Esophagus muscularis mucosa (tissue), 4 donors: ENCODE results near the gene SLC35B1. TPM values are rescaled to one million over a fixed set of nuclear protein-coding genes. Genes with fewer than 3 reads are reported as not detected.

ENCODE experiments used
- DNase-seq: peaks from one replicate; pipeline ENCODE4 v3.0.0-alpha.2; 2017; ENCODE audit errors: extremely low spot score
- H3K27ac ChIP-seq, 4 donors: fragments of 200-600 bp; sonication (generic); replicated peaks in 1 of 4; 1 replicate in 3 of 4; 2 replicates in 1 of 4; pipeline ENCODE4 v1.5.1; 2016 to 2019; ENCODE audit warnings: mild to moderate bottlenecking in 1 of 4
- H3K27me3 ChIP-seq, 4 donors: fragments of 200-600 bp; sonication (generic); one replicate each; pipeline versions ENCODE4 v1.5.1 to v1.6.0; 2016 to 2019
- H3K36me3 ChIP-seq, 4 donors: fragments of 200-600 bp; sonication (generic); one replicate each; pipeline ENCODE4 v1.5.1; 2016 to 2019
- H3K4me1 ChIP-seq, 4 donors: fragments of 200-600 bp; sonication (generic); one replicate each; pipeline ENCODE4 v1.5.1; 2016 to 2019
- H3K4me3 ChIP-seq, 4 donors: fragments of 200-600 bp; sonication (generic); 1 replicate in 2 of 4; 2 replicates in 2 of 4; pipeline ENCODE4 v1.5.1; 2016 to 2019; ENCODE audit warnings: mild to moderate bottlenecking in 4 of 4, moderate library complexity in 1 of 4
- H3K9me3 ChIP-seq, 4 donors: fragments of 200-600 bp; sonication (generic); 1 replicate in 3 of 4; 2 replicates in 1 of 4; pipeline ENCODE4 v1.5.1; 2016 to 2019
- EP300 ChIP-seq: sonication (generic); formaldehyde crosslinking; IDR thresholded peaks from one replicate; pipeline ENCODE4 v1.6.1; 2017; ENCODE audit warnings: antibody characterized with exemption
- POLR2A ChIP-seq: fragments of 450-650 bp; IDR thresholded peaks from one replicate; pipeline ENCODE4 v1.6.1; 2017; ENCODE audit warnings: antibody characterized with exemption, moderate library complexity, mild to moderate bottlenecking, low read depth
- POLR2AphosphoS5 ChIP-seq, 2 donors: sonication (generic); formaldehyde crosslinking; IDR thresholded peaks; one replicate each; pipeline ENCODE4 v1.6.1; 2017; ENCODE audit warnings: antibody characterized with exemption in 2 of 2
- WGBS: methylation state at CpG from one replicate; pipeline ENCODE4 v1.1.5; 2018; 5-methylcytosine and 5-hydroxymethylcytosine counted together
- intact Hi-C: fragments of 100-400 bp; cut with DNase I; formaldehyde crosslinking; loops from one replicate; pipeline ENCODE4 v1.15.1; 2023
- total RNA-seq, 4 donors: library from RNA; depleted of rRNA; stranded (reverse); fragments of >200 nt; gene quantifications; one replicate each; pipeline versions ENCODE4 v1.1.0 to v1.2.1, GENCODE V29; 2016
- TF ChIP-seq, protein P1 (sequence below), 3 experiments: fragments of 200-600 bp in 2 of 3; fragments of 450-650 bp in 1 of 3; sonication (generic) in 2 of 3; IDR thresholded peaks; one replicate each; pipeline ENCODE4 v1.5.1; 2017 to 2019; ENCODE audit warnings: antibody characterized with exemption in 3 of 3, mild to moderate bottlenecking in 2 of 3, moderate library complexity in 1 of 3

The SLC35B1 gene
- total RNA-seq, 4 donors from 2014 or later = 17.0 to 25.3 (median 18.4) TPM

DNA sequence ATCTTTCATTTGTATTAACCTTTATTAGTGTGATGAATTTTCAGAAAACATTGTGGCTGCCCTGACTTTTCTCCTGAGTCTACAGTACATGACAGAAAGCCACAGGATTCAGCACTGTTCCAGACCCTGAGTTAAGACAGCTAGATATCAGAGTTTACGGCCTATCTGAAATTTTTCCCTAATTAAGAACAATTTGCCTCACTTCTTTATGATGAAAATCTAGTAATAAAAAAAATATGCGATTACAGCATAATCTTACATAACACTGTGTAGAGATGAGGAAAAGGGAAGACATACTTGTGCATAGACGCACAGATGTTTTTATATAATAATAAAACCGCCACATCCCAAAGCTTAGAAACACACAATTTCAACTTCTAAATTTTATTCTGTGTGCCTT lies 37.1 kb downstream of the SLC35B1 start:
- Histone ChIP-seq H3K27ac (peak overlapping the region; percentile 53 to 99 (median 78)), H3K27me3 (no peaks in the 10 kb centered on the region), H3K4me1 (peaks cover 38 to 83% (median 73%) of the 10 kb centered on the region in 4 donors), H3K4me3 (no peak overlapping the region), H3K36me3 (peaks cover 0 to 8% (median 4%) of the 10 kb centered on the region in 4 donors), H3K9me3 (no peaks in the 10 kb centered on the region)
- intact Hi-C loops = no loop called here
- no peak for DNase-seq
- TF ChIP-seq POLR2A (no peak), POLR2AphosphoS5 (IDR thresholded peaks at IDR 0.05) (no peak), EP300 (no peak)
- TF ChIP-seq, protein P1, sequence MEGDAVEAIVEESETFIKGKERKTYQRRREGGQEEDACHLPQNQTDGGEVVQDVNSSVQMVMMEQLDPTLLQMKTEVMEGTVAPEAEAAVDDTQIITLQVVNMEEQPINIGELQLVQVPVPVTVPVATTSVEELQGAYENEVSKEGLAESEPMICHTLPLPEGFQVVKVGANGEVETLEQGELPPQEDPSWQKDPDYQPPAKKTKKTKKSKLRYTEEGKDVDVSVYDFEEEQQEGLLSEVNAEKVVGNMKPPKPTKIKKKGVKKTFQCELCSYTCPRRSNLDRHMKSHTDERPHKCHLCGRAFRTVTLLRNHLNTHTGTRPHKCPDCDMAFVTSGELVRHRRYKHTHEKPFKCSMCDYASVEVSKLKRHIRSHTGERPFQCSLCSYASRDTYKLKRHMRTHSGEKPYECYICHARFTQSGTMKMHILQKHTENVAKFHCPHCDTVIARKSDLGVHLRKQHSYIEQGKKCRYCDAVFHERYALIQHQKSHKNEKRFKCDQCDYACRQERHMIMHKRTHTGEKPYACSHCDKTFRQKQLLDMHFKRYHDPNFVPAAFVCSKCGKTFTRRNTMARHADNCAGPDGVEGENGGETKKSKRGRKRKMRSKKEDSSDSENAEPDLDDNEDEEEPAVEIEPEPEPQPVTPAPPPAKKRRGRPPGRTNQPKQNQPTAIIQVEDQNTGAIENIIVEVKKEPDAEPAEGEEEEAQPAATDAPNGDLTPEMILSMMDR (IDR thresholded peaks at IDR 0.05) = no peak
- WGBS = 67% methylated on average over 4 of the region's 4 CpGs

DNA sequence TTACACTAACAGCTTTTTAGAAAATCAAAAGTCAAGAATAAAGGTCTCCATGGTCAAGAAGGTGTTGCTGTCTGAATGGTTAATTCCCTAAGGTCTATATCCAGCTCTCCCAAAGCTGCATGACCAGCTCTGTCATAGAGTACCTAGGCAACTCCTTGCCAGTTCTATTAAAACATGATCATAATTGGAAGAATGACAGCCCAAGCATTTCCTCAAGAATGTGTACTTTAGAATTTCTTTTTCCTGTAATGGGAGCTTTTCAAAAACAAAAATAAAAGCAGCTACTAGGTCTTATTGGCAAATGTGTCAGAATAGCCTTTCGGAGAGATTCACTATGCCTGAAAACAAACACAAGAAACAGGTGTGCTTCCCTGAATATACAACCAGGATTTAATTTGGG lies 37.8 kb downstream of the SLC35B1 start:
- Histone ChIP-seq H3K4me1 (peaks cover 33 to 77% (median 67%) of the 10 kb centered on the region in 4 donors), H3K27me3 (no peaks in the 10 kb centered on the region), H3K36me3 (peaks cover 0 to 9% (median 4%) of the 10 kb centered on the region in 4 donors), H3K4me3 (no peak overlapping the region), H3K9me3 (no peaks in the 10 kb centered on the region), H3K27ac (peak overlapping the region; percentile 53 to 99 (median 78))
- TF ChIP-seq EP300 = no peak
- TF ChIP-seq, protein P1 (IDR thresholded peaks at IDR 0.05) = no peak
- TF ChIP-seq POLR2AphosphoS5 (IDR thresholded peaks at IDR 0.05) = no peak
- TF ChIP-seq POLR2A = no peak
- intact Hi-C loops = no loop called here
- WGBS = 55% methylated on average over 1 of the region's 1 CpG
- no peak for DNase-seq

DNA sequence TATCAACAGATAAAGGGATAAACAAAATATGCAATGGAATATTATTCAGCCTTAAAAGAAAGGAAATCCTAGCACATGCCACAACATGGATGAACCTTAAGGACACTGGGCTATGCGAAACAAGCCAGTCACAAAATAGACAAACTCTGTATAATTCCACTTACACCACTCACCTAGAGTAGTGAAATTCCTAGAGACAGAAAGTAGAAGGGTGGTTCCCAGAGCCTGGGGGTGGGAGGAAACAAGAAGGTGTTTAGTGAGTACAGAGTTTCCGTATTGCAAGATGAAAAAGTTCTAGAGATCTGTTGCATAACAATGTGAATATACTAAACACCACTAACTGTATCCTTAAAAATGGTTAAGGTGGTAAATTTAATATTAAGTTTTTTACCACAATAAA lies 39.9 kb downstream of the SLC35B1 start:
- Histone ChIP-seq H3K36me3 (peaks cover 0 to 5% (median 2%) of the 10 kb centered on the region in 4 donors), H3K27ac (peak overlapping the region in 1 of 4 donors; percentile 18), H3K4me3 (no peak overlapping the region), H3K27me3 (no peaks in the 10 kb centered on the region), H3K9me3 (no peaks in the 10 kb centered on the region), H3K4me1 (peaks cover 17 to 67% (median 60%) of the 10 kb centered on the region in 4 donors)
- intact Hi-C loops = no loop called here
- TF ChIP-seq POLR2AphosphoS5 (IDR thresholded peaks at IDR 0.05) = no peak
- DNase-seq = no peak
- WGBS = 77% methylated on average over 2 of the region's 2 CpGs

DNA sequence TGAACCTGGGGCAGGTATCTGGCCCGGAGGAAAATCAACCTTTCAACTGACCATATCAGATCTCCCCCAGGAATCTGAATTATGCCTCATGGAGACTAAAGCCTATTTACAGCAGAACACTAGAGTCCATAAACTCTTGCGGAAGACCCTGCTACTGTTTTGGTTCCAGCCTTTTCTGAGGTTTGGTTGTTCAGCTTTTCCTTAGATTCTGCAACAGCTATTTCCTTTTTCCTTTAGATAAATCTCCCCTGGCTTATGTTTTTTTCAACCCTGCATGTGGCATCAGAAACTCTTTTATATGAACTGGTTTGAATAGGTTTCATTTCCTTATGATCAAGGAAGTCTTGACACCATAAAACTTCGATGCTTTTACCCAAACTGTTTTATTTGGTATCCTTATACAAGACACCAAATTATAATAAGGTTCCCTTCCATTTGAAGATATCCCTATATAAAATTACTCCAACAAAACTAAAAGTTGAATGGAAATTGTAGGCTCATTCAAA lies 43.0 kb downstream of the SLC35B1 start:
- Histone ChIP-seq H3K4me3 (no peak overlapping the region), H3K36me3 (peaks cover 0 to 5% (median 0%) of the 10 kb centered on the region in 4 donors), H3K9me3 (no peaks in the 10 kb centered on the region), H3K4me1 (peaks cover 7 to 57% (median 46%) of the 10 kb centered on the region in 4 donors), H3K27ac (no peak overlapping the region), H3K27me3 (no peaks in the 10 kb centered on the region)
- WGBS = 79% methylated on average over 3 of the region's 3 CpGs
- no peak for TF ChIP-seq EP300
- TF ChIP-seq POLR2A = no peak
- no peak for DNase-seq
- intact Hi-C loops = no loop called here

DNA sequence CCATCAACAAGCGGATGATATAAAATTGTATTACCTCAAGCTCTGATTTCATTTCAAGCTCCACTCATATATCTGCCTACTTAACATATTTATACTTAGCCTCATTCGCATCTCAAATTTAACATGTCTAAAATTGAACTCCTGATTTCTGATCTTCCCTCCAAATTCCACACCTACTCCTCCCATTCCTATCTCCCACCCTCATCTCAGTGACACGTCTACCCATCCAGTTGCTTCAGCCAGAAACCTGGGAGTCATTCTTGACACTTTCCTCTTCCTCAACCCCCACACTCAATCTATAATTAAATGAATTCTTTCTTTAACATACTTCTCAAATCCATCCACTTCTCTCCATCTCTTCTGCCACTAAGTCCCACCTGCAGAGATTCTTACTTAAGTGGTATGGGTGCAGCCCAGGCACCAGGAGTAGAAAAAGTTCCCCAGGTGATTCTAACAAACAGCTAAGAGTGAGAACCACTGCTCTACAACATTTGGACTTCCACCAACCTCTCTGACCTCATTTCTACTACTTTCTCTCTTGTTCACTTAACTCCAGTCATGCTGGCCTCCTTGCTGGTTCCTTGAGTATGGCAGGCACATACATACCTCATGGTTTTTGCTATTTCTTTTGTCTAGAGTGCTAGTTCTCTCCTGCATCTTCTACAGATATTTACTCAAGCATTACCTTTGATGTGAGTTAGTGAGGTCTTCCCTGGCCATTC lies 47.9 kb downstream of the SLC35B1 start:
- DNase-seq = no peak
- Histone ChIP-seq H3K27me3 (no peaks in the 10 kb centered on the region), H3K4me3 (no peak overlapping the region), H3K9me3 (no peaks in the 10 kb centered on the region), H3K27ac (no peak overlapping the region), H3K36me3 (peaks cover 0 to 5% (median 0%) of the 10 kb centered on the region in 4 donors), H3K4me1 (peaks cover 29 to 65% (median 57%) of the 10 kb centered on the region in 4 donors)
- TF ChIP-seq POLR2AphosphoS5 (IDR thresholded peaks at IDR 0.05) (no peak), EP300 (no peak), POLR2A (no peak)
- TF ChIP-seq, protein P1 (IDR thresholded peaks at IDR 0.05) = no peak
- 85% methylated on average over 3 of the region's 3 CpGs for WGBS
- intact Hi-C loops = no loop called here
